HG02885 (cell line): Measurements from ENCODE around the gene TAS2R42.
A peak's percentile ranks its signal among the peaks of the same experiment; 100 is the strongest.

Source experiments
- ATAC-seq: cut with Tn5 transposase; IDR thresholded peaks from one replicate; pipeline ENCODE4 v1.9.1; 2021; ENCODE audit warnings: mild to moderate bottlenecking; ENCODE audit not compliant: unreplicated experiment, poor library complexity

TAS2R42 gene, protein sequence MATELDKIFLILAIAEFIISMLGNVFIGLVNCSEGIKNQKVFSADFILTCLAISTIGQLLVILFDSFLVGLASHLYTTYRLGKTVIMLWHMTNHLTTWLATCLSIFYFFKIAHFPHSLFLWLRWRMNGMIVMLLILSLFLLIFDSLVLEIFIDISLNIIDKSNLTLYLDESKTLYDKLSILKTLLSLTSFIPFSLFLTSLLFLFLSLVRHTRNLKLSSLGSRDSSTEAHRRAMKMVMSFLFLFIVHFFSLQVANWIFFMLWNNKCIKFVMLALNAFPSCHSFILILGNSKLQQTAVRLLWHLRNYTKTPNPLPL

DNA sequence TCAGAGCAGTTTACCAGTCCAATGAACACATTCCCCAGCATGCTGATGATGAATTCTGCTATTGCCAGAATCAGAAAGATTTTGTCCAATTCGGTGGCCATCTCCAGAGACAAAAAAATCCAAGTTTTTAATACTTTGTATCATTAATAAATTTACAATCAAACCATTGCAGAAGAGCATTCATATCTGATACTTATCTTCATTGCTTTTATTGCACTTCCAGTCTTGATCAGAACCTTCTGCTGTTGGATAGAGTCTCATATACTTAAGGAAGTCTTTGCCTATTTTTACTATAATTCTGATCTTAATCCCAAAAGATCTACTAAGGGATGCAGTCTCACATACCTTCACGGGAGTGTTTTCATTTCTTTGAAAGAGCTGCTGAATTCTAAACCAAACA lies at the start of gene TAS2R42:
TSS of gene TAS2R42 (minus strand) at position 101 of the 400 bp plus-strand sequence. CDS start at position 101, 0 bp downstream.
- ATAC-seq: no peak

DNA sequence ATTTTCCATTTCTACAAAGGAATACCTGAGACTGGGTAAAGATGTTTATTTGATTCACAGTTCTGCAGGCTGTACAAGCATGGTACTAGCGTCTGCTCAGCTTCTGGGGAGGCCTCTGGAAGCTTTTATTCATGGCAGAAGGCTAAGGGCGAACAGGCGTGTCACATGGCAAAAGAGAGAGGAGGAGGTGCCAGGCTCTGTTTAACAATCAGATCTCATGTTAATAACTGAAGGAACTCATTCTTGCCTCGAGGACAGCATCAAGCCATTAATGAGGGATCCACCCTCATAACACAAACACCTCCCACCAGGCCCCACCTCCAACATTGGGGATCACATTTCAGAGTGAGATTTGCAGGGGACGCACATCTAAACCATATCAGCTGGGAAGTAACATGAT lies 46.8 kb upstream of the TAS2R42 start:
- no peak for ATAC-seq

DNA sequence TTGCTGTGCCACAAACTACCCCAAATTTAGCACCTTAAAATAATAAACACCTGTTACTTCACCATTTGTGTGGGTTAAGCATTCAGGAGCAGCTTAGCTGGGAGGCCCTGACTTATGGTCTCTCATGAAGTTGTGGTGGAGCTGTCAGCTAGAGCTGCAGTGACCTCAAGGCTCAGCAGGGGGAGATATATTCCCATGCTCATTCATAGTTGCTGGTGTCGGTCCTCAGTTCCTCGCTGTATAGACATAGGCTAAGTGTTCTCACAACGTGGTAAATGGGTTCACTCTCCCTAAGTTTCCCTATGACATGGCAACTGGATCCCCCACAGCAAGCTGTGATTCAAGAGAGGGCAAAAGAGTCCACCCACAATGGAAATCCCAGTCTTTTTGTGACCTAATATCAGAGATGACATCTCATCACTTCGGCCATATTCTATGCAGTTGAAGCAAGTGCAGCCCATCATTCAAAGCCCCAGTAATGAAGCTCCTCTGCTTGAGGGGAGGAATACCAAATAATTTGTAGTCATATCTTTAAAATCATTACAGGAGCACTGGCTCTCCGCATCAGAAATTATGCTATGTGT lies 41.7 kb upstream of the TAS2R42 start:
- peak; percentile 84 for ATAC-seq

DNA sequence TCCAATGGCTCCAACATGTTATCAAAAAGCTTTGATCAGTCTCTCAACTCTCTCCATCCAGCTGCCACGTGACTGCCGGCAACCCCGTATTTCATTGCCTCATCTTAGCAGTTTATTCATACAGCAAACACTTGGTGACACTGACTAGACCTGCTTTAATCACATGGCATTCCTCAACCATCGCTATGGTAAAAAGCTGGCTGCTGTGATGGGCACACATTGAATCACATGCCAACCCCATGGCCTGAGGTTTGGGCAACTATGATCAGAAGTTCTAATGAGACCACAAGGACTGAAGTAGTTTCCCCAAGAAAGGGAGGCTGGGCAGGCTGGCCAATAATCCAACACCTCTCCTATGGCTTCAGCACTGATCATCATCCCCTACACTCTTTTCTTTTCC lies 40.6 kb upstream of the TAS2R42 start:
- no peak for ATAC-seq

DNA sequence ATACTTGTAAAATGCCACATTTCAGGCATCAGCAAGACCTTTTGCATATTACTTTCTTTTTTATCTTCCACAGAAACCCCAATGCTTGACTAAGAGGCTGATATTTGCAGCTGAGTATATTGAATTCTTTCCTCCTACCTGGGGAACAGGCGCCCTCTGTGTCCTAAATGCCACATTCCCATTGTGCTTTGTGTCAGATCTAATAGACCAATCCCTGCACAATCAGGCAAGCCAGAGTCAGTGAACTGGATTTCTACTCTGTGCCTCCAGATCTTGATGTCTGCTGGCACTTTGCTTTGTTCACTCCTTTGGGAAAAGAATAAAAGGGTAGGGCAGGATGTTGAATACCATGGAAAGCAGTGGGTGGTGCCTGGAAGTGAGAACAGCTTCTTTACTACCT lies 22.4 kb upstream of the TAS2R42 start:
- no peak for ATAC-seq

DNA sequence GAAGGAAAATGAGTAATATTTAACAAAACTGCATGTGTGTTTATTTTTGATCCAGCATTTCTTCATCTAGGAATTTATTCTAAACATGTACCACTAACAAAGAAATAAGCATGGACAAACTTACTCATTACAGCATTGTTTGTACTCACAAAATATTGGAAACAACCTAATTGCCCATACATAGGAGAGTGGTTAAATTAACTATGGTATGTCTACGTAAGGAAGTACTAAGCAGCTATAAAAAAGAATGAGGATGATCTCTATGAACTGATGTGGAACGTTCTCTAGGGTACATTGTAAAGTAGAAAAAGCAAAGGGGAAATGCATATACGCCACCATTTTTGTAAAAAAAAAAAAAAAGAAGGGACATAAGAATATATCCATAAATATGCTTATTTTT lies 17.4 kb upstream of the TAS2R42 start:
- no peak for ATAC-seq

DNA sequence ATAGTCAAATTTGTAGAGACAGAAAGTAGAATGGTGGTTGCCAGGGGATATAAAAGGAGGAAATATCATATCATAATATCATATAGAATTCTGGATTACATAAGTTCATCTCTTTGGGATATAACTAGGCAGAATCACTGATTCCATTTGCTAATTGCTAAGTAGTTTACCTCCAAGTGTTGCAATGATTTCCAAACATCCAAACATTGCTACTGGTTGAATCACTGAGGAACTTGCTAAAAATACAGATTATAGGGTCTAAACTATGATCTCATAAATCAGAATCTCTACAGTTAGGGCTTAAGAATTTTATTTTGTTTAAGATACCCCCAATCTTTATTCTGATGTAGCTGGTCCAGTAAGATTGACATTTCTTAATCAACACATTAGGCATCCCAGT lies 16.1 kb upstream of the TAS2R42 start:
- ATAC-seq: no peak

DNA sequence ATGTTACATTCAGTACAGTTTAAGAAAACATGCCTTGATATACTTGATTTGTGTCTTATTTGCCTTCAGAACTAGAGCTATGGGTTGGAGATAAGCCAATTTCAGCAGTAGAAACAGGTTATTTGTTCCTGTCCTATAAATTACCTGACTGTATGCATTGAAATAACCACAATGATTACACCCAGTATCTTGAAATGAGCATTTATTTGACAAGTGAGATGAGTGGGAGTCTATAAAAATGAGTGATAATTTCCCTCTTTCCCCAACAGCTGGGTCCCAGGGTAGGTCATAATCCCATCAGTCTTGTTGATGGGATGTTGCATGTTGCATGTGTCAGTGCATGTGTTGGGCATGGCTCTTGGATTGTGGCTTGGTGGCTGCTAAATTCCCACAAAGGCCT lies 3.7 kb downstream of the TAS2R42 start:
- ATAC-seq: no peak

DNA sequence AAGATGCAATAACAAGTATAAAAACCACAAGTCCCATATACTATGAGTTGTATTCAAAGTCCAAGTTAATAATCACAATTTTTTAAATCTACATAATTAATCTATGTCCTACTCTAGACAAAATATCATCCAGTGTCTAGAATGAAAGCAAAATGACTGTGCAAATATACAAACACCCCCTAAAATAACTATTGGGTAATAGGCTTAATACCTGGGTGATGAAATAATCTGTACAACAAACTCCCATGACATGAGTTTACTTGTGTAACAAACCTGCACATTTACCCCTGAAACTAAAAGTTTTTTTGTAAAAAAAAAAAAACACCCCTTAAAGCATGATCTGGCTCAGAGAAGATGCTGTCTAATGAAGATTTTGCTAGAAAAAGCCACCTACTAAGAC lies 4.2 kb downstream of the TAS2R42 start:
- ATAC-seq: no peak

DNA sequence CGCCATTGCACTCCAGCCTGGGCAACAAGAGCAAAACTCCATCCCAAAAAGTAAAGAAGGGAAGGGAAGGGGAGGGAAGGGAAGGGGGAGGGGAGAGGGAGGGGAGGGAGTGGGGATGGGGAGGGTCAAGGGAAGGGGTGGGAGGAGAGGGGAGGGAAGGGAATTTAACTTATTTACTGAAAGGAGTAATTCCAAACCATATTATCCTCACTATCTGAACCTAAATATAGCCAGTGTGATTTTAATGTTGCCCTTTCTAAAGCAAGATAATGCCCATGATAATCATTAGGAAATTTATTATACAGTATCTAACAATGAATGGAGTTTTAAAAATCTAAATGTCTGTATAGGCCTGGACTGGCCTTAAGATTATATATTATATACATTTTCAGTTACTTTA lies 8.5 kb downstream of the TAS2R42 start:
- ATAC-seq: no peak

DNA sequence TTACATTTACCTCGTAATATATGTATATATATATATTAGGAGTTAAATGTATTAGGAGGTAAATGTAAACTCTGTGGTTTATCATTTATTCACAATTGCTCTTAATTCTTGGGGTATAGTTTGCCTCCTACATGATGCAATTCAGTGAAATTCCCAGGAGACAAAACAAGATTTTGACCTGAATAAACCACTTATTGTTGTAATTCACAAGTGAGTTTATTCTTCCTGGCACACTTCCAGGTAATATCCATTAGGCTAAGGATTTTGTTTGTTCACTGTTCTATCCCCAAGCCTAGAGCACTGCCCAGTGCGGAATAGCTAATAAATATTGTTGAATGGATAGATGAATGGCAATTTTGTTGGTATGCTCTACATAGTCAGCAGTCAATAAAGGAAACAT lies 12.7 kb downstream of the TAS2R42 start:
- ATAC-seq: no peak

DNA sequence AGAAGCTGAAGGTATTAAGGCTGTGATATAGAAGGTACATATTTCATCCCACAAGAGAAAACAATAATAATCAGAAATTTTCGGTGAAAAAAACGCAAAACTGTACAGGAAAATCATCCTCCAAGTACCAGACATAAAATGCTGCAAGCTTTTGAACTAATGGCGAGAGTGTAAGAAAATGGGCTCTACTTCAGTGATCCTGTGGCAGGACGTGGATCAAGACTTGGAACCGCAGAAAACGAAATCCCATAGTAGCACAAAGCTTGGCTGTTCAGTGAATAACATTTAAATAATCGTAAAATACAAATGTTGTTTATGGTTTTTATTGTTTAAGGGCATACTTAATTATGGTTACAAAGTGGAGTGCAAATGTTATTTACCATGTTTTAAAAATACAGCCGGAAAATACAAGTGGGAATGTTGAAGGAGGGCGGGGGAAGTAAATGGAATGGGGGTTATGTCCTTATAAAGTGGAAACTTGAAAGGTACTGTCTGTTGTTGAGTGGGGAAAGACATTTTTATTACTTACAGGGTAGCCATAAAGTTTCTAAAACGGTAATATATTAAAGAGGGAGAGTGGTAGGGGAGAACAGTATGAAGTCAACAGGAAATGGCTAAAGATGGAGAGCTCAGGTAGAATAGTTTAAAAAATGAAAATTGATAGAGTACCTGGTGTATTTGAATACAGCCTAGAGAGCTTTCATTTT lies 14.6 kb downstream of the TAS2R42 start:
- no peak for ATAC-seq

DNA sequence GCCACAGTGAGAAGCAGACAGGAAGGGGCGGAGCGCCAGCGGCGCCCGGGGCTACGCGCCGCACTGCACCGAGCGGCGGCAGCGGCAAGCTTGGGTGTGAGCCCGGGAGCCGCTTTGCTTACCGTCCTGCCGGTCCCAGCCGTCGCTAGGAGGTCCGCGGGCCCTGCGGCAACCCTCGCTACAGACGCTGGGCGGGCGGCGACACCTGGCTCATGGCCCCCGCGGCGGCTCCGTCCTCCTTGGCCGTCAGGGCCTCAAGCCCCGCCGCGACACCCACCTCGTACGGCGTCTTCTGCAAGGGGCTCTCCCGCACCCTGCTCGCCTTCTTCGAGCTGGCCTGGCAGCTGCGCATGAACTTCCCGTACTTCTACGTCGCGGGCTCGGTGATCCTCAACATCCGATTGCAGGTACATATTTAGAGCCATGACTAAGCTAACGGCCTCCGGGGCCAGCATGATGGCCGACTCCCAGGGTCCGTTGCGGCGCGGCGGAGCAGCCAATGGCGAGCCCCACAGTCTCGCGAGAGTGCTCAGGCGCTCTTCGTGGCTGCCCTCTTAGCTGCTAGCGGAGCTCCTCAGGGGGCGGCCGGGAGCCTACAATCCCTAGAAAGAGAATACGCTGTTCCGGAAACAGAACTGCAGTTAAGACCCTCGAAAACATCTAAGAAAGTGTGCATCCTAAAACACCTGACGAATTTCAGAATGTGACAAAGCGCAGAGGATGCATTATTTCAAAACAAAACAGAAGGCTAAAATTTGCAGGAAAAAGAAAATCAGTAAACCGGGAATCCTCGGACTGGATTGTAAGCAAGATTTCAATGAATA lies 15.4 kb downstream of the TAS2R42 start, which contains the start of gene SMIM10L1:
TSS of gene SMIM10L1 (plus strand) at position 50 of the 824 bp plus-strand sequence. CDS start at position 213, 163 bp downstream.
- ATAC-seq: peak; percentile 97

DNA sequence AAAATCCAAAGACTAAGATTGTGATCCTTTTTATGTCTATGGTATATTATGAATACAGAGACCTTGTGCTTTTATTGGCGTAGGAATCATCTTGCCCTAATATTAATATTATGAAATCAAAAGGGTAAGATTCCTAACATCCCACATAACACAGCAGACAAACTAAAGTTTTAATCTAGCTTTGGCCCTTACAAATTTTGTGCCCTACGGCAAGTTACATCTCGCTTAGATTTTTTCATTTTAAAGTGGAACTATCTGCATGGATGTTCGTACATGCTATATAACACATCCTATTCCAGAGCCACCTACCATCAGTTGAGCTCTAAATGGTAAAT lies 16.0 kb downstream of the TAS2R42 start:
- ATAC-seq: no peak

DNA sequence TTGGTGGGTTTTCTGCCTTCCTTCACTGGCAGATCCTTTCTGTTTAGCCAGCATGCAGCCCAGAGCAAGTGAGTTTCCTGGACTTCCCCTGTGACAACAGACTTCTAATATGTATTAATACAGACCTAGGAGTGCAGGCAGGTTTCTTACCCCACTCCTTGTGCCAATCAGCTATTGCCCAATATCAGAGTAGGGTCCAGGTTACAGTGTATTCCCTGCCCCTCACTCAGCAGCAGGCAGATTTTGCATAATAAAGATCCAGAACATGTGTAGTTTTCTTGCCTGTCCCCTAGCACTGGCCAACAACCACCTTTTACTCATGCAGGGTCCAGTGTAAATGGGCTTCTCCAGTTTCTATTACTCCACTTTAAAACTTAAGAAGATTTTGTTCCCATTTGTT lies 20.4 kb downstream of the TAS2R42 start:
- ATAC-seq: no peak

DNA sequence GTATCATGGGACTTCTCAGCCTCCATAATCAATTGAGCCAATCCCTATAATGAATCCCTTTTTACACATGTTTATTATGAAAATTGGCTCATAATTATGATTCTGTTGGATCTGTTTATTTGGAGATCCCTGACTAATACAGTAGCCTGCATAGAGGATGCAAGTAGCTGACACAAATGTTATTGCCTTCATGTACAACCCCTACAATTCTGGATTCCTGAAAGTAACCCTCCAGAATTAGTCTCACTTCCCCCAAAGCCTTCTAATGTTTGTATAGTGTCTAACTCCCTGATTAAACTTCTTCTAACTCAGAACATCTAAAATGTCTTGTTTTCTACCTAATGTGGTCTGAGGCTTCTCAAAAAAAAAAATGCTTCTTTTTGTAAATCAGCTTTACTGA lies 22.4 kb downstream of the TAS2R42 start:
- ATAC-seq: no peak

DNA sequence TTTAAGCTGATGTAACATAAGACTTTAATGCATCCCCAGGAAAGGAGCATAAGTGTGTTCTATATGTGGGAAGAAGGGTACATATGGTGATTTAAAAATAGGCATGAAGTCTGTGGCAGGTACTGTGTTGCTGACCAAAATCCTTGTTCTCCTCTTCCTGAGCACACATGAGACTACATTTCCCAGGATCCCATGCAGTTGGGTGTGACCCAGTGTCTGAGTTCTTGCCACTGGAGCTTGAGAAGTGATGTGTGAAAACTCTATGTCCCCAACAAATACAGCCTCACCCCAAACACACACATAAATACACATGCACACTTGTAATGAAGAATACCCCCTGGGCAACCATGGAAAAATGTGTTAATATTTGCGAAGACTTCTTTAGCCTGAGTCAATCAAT lies 24.2 kb downstream of the TAS2R42 start:
- no peak for ATAC-seq

DNA sequence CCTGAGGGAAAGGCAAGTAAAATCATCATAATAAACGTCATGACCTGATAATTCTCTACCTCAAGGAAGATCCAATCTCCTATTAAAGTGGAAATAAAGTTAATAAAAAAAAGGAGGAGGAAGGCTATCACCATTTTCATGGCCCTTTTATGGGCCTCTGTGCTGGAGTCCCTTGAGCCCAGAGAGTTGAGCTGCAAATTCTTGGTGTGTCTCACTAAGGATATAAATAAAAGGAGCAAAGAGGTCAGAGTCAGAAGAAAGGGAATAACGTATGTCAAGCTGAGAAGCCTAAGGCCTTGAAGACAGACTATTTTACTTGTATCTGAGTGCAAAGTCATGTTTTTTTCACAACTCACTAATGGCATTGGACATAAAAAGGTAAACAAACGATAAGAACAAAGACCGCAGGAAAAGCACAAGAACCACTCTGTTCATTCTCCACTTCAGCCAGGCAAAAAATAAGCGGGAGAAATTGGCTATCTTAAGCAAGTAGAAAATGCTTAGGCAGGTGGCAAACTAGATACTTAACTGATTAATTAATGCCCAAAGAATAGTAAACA lies 27.8 kb downstream of the TAS2R42 start:
- ATAC-seq: no peak

DNA sequence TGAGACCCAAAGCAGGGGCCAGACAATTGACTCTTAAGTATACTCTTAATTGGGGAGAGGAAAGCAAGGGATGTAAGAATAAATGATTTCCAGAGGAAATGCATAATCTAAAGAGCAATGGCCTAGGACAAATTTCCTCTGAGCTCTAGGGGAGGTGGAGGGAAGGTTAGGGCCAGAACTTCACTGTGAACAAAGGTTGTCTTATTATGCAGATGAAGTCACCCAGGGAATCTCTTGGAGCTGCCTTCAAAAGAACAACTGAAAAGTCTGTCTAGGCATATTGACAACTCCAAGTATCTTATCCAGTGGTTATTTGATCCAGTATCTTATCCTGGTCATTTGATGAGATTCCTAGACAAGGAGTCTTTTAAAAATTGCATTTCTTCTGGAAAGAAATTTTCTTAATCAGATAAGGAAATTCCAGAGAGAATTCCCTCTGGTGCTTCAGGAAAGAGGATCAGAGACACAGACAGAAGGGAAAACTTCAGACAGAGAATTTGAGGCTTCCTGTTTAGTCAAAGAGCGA lies 32.3 kb downstream of the TAS2R42 start:
- no peak for ATAC-seq

DNA sequence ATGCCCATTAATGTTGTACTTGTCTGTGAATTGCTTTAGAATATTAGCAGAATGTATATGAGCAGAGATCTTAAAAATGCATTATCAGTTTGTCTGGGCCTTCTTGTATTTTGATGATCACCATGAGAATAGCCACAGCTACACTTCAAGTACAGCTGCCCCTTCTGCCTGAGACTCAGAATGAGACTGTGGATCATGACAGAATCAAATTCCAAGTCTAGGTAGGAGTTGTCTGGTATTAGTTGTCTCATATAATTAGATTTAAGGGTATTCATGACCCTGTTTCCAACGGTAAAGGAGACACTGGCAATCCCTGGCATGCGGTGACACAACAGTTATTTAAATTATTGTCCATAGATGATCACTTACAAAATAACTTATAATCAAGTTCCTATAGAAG lies 34.0 kb downstream of the TAS2R42 start:
- ATAC-seq: no peak
